ENCODE measurements around the gene PTPRA.
"Not testable (repeated sequence)": the region's sequence is repeated elsewhere in the genome, so short reads cannot be mapped to it uniquely, and the experiment has no call there.

PTPRA gene

GRCh38 chr20:3071610-3072529 lies 198.6 kb downstream of the PTPRA start, which contains the start of gene OXT:
Gene OXT (plus strand): TSS chr20:3071620. CDS start chr20:3071656, 36 bp downstream.
- no peak within 1 kb of the TSS for H3K4me3 ChIP-seq (ENCODE audit: low read depth, low read length)
- no peak for DNase-seq (ENCODE audit: low read depth, low spot score)
- in situ Hi-C loops (cut with HindIII; ENCODE audit: low sequenced_read_pairs) = no loop called here
- no peak for TF ChIP-seq CTCF (IDR thresholded peaks at IDR 0.05; ENCODE audit: low read depth, low read length)

- TF ChIP-seq CTCF (IDR thresholded peaks at IDR 0.05; ENCODE audit: low read depth, low read length) = no peak
- in situ Hi-C loops (cut with HindIII; ENCODE audit: low sequenced_read_pairs) = no loop called here
- DNase-seq (ENCODE audit: low read depth, low spot score) = no peak
- H3K4me3 ChIP-seq (ENCODE audit: low read depth, low read length) = no peak overlapping the region
Observed at GRCh38 chr20:3072530-3073250, 199.4 kb downstream of the PTPRA start.

- in situ Hi-C loops (cut with HindIII; ENCODE audit: low sequenced_read_pairs) = not testable (repeated sequence)
Observed at GRCh38 chr20:3073251-3073643, 200.0 kb downstream of the PTPRA start.

GRCh38 chr20:3074812-3075211 lies 201.5 kb downstream of the PTPRA start:
- no peak overlapping the region for H3K4me3 ChIP-seq (ENCODE audit: low read depth, low read length)
- in situ Hi-C loops (cut with HindIII; ENCODE audit: low sequenced_read_pairs) = no loop called here

More at GRCh38 chr20:3073251-3073643, 200.0 kb downstream of the PTPRA start:
- H3K4me3 ChIP-seq (ENCODE audit: low read depth, low read length); DNase-seq (ENCODE audit: low read depth, low spot score): not testable (repeated sequence)

GRCh38 chr20:3075315-3075714 lies 202.0 kb downstream of the PTPRA start:
- in situ Hi-C loops (cut with HindIII; ENCODE audit: low sequenced_read_pairs); H3K4me3 ChIP-seq (ENCODE audit: low read depth, low read length); DNase-seq (ENCODE audit: low read depth, low spot score): not testable (repeated sequence)

More at GRCh38 chr20:3074812-3075211, 201.5 kb downstream of the PTPRA start:
- no peak for DNase-seq (ENCODE audit: low read depth, low spot score)
- TF ChIP-seq CTCF (IDR thresholded peaks at IDR 0.05; ENCODE audit: low read depth, low read length) = no peak

- DNase-seq (ENCODE audit: low read depth, low spot score) = no peak
- no peak for TF ChIP-seq CTCF (IDR thresholded peaks at IDR 0.05; ENCODE audit: low read depth, low read length)
- H3K4me3 ChIP-seq (ENCODE audit: low read depth, low read length) = no peak overlapping the region
- in situ Hi-C loops (cut with HindIII; ENCODE audit: low sequenced_read_pairs) = no loop called here
Observed at GRCh38 chr20:3077618-3078134, 204.4 kb downstream of the PTPRA start.

- no peak for TF ChIP-seq CTCF (IDR thresholded peaks at IDR 0.05; ENCODE audit: low read depth, low read length)
- H3K4me3 ChIP-seq (ENCODE audit: low read depth, low read length) = no peak overlapping the region
- in situ Hi-C loops (cut with HindIII; ENCODE audit: low sequenced_read_pairs) = no loop called here
- no peak for DNase-seq (ENCODE audit: low read depth, low spot score)
Observed at GRCh38 chr20:3080939-3081388, 207.7 kb downstream of the PTPRA start.

All from astrocyte of the spinal cord (primary cell).